Caco-2 (cell line): ENCODE measurements around the gene EXOC6B. TPM values are rescaled to one million over a fixed set of nuclear protein-coding genes. Genes with fewer than 3 reads are reported as not detected.

Source experiments
- BruUV-seq: library from RNA; stranded (reverse); fragments of 400-500 nt; replicated peaks from 2 replicates; lab custom pipeline; 2021; lab: Mats Ljungman, UMichigan
- CTCF ChIA-PET: fragments of 300-600 bp; sonication (Branson Sonifier 250); formaldehyde crosslinking; loops from one replicate; lab custom pipeline; 2022; ENCODE audit warnings: antibody characterized with exemption; lab: Charles Lee
- POLR2A ChIA-PET: fragments of 300-600 bp; sonication (Branson Sonifier 250); formaldehyde crosslinking; loops from one replicate; lab custom pipeline; 2022; ENCODE audit warnings: antibody characterized with exemption; lab: Charles Lee
- DNase-seq, 2 experiments: peaks; one replicate each; pipeline versions ENCODE4 v3.0.0 to v3.0.0-alpha.2; 2020 to 2022
- H3K27me3 ChIP-seq: replicated peaks from 2 replicates; pipeline ENCODE4 v1.6.0; 2011; ENCODE audit warnings: low read length; ENCODE audit not compliant: control insufficient read depth, insufficient read depth
- H3K36me3 ChIP-seq: 2 replicates; pipeline ENCODE4 v1.5.1; 2011; ENCODE audit warnings: low read length; ENCODE audit not compliant: control insufficient read depth, insufficient read depth
- H3K4me1 ChIP-seq: fragments of 250-450 bp; sonication (Bioruptor Pico); 2 replicates; pipeline ENCODE4 v1.5.1; 2020; ENCODE audit warnings: mild to moderate bottlenecking
- H3K4me3 ChIP-seq: 2 replicates; pipeline ENCODE4 v1.5.1; 2011; ENCODE audit warnings: low read depth, mild to moderate bottlenecking, control low read depth, low read length
- H3K9me3 ChIP-seq: fragments of 250-450 bp; sonication (Bioruptor Pico); 2 replicates; pipeline ENCODE4 v1.5.1; 2020; ENCODE audit warnings: mild to moderate bottlenecking, moderate library complexity
- H3K27ac Mint-ChIP-seq: one replicate; pipeline ENCODE4 v1.8.0; 2022; ENCODE audit warnings: mixed read lengths; ENCODE audit not compliant: unreplicated experiment
- H3K27me3 Mint-ChIP-seq: one replicate; pipeline ENCODE4 v1.8.0; 2022; ENCODE audit warnings: mixed read lengths; ENCODE audit not compliant: insufficient read depth, unreplicated experiment
- H3K36me3 Mint-ChIP-seq: one replicate; pipeline ENCODE4 v1.8.0; 2022; ENCODE audit warnings: mild to moderate bottlenecking, mixed read lengths; ENCODE audit not compliant: insufficient read depth, unreplicated experiment
- H3K4me1 Mint-ChIP-seq: one replicate; pipeline ENCODE4 v1.8.0; 2022; ENCODE audit warnings: low read depth, mixed read lengths; ENCODE audit not compliant: unreplicated experiment
- H3K4me3 Mint-ChIP-seq: one replicate; pipeline ENCODE4 v1.8.0; 2022; ENCODE audit warnings: mild to moderate bottlenecking, moderate library complexity, mixed read lengths; ENCODE audit not compliant: unreplicated experiment
- H3K9me3 Mint-ChIP-seq: one replicate; pipeline ENCODE4 v1.8.0; 2022; ENCODE audit warnings: mixed read lengths; ENCODE audit not compliant: unreplicated experiment
- CTCF ChIP-seq, 2 experiments: fragments of 200-600 bp in 1 of 2; IDR thresholded peaks; 1 replicate in 1 of 2; 2 replicates in 1 of 2; pipeline versions ENCODE4 v1.5.1 to v1.8.0; 2011 to 2022; ENCODE audit warnings: antibody characterized with exemption in 1 of 2, control low read depth in 1 of 2, inconsistent platforms in 1 of 2, low read depth in 1 of 2, low read length in 1 of 2, mild to moderate bottlenecking in 1 of 2, moderate library complexity in 1 of 2; ENCODE audit not compliant: insufficient read depth in 1 of 2, severe bottlenecking in 1 of 2, unreplicated experiment in 1 of 2
- intact Hi-C: fragments of 100-400 bp; cut with micrococcal nuclease; formaldehyde crosslinking; loops from one replicate; pipeline ENCODE4 v1.10.0; 2022; ENCODE audit not compliant: unreplicated experiment
- total RNA-seq: library from RNA; stranded (reverse); gene quantifications from 2 replicates; pipeline ENCODE4 v1.2.3, GENCODE V29; 2022

Gene EXOC6B
- total RNA-seq, 1 experiment from 2014 or later = 36.1 TPM

GRCh38 chr2:72166279-72166678, 659.6 kb downstream of the EXOC6B start:
- Histone ChIP-seq H3K4me3 (no peak overlapping the region), H3K36me3 (no peaks in the 10 kb centered on the region), H3K4me1 (no peaks in the 10 kb centered on the region), H3K27me3 (no peaks in the 10 kb centered on the region), H3K9me3 (no peaks in the 10 kb centered on the region)
- H3K9me3 Mint-ChIP-seq = no peaks in the 10 kb centered on the region
- ChIA-PET CTCF (no interaction called here), POLR2A (no interaction called here)
- H3K36me3 Mint-ChIP-seq = no peaks in the 10 kb centered on the region
- no peak for DNase-seq
- no peak for TF ChIP-seq CTCF (IDR thresholded peaks at IDR 0.05; ENCODE audit: insufficient read depth in 1 of 2, low read depth in 1 of 2, low read length in 1 of 2, severe bottlenecking in 1 of 2, unreplicated experiment in 1 of 2)
- H3K4me3 Mint-ChIP-seq = no peak overlapping the region
- no peaks in the 10 kb centered on the region for H3K4me1 Mint-ChIP-seq
- H3K27ac Mint-ChIP-seq = no peak overlapping the region
- intact Hi-C loops = no loop called here
- BruUV-seq = no TSS peak
- peaks cover 7% of the 10 kb centered on the region for H3K27me3 Mint-ChIP-seq

- Mint-ChIP-seq H3K9me3 (no peaks in the 10 kb centered on the region), H3K4me3 (no peak overlapping the region), H3K27ac (no peak overlapping the region), H3K4me1 (no peaks in the 10 kb centered on the region), H3K36me3 (no peaks in the 10 kb centered on the region), H3K27me3 (peaks cover 7% of the 10 kb centered on the region)
- POLR2A ChIA-PET = no interaction called here
- Histone ChIP-seq H3K9me3 (no peaks in the 10 kb centered on the region), H3K36me3 (no peaks in the 10 kb centered on the region), H3K4me1 (no peaks in the 10 kb centered on the region), H3K27me3 (no peaks in the 10 kb centered on the region), H3K4me3 (no peak overlapping the region)
- TF ChIP-seq CTCF (IDR thresholded peaks at IDR 0.05; ENCODE audit: insufficient read depth in 1 of 2, low read depth in 1 of 2, low read length in 1 of 2, severe bottlenecking in 1 of 2, unreplicated experiment in 1 of 2) = no peak
- CTCF ChIA-PET = no interaction called here
- no peak for DNase-seq
- intact Hi-C loops = no loop called here
- BruUV-seq = no TSS peak
Measured at GRCh38 chr2:72165792-72166191, 660.0 kb downstream of the EXOC6B start.

GRCh38 chr2:72162574-72162973, 663.3 kb downstream of the EXOC6B start:
- H3K4me1 Mint-ChIP-seq = no peaks in the 10 kb centered on the region
- CTCF ChIA-PET = no interaction called here

More at GRCh38 chr2:72162574-72162973, 663.3 kb downstream of the EXOC6B start:
- BruUV-seq = no TSS peak
- TF ChIP-seq CTCF (IDR thresholded peaks at IDR 0.05; ENCODE audit: insufficient read depth in 1 of 2, low read depth in 1 of 2, low read length in 1 of 2, severe bottlenecking in 1 of 2, unreplicated experiment in 1 of 2) = no peak
- Histone ChIP-seq H3K36me3 (no peaks in the 10 kb centered on the region), H3K4me3 (no peak overlapping the region), H3K4me1 (no peaks in the 10 kb centered on the region), H3K27me3 (no peaks in the 10 kb centered on the region), H3K9me3 (no peaks in the 10 kb centered on the region)
- H3K4me3 Mint-ChIP-seq = no peak overlapping the region
- DNase-seq = no peak
- POLR2A ChIA-PET = no interaction called here
- H3K27ac Mint-ChIP-seq = no peak overlapping the region
- intact Hi-C loops = no loop called here
- peaks cover 10% of the 10 kb centered on the region for H3K27me3 Mint-ChIP-seq
- H3K36me3 Mint-ChIP-seq = no peaks in the 10 kb centered on the region
- no peaks in the 10 kb centered on the region for H3K9me3 Mint-ChIP-seq
